Right atrium auricular region (tissue), 2 donors: ENCODE measurements around the gene SPOP. TPM values are rescaled to one million over a fixed set of nuclear protein-coding genes. Genes with fewer than 3 reads are reported as not detected.

Experiments used
- DNase-seq: peaks from one replicate; pipeline ENCODE4 v3.0.0-alpha.2; 2019; ENCODE audit warnings: low spot score
- H3K27ac ChIP-seq, 2 donors: fragments of 200-600 bp; sonication (generic); 1 replicate in 1 of 2; 2 replicates in 1 of 2; pipeline ENCODE4 v1.5.1; 2016 to 2019
- H3K27me3 ChIP-seq, 2 donors: fragments of 200-600 bp; sonication (generic); one replicate each; pipeline versions ENCODE4 v1.5.1 to v1.6.0; 2017 to 2019
- H3K36me3 ChIP-seq: fragments of 200-600 bp; sonication (generic); one replicate; pipeline ENCODE4 v1.5.1; 2016
- H3K4me1 ChIP-seq, 2 donors: fragments of 200-600 bp; sonication (generic); one replicate each; pipeline versions ENCODE4 v1.5.1 to v1.6.0; 2017 to 2019
- H3K4me3 ChIP-seq, 2 donors: fragments of 200-600 bp; sonication (generic); 1 replicate in 1 of 2; 2 replicates in 1 of 2; pipeline ENCODE4 v1.5.1; 2017 to 2019; ENCODE audit warnings: mild to moderate bottlenecking in 1 of 2, moderate library complexity in 1 of 2
- H3K9me3 ChIP-seq, 2 donors: fragments of 200-600 bp; sonication (generic); one replicate each; pipeline ENCODE4 v1.5.1; 2019
- CTCF ChIP-seq, 2 donors: fragments of 200-600 bp; sonication (generic); IDR thresholded peaks; one replicate each; pipeline ENCODE4 v1.5.1; 2019; ENCODE audit warnings: antibody characterized with exemption in 2 of 2
- total RNA-seq, 2 donors: library from RNA; depleted of rRNA; stranded (reverse); fragments of >200 nt; gene quantifications; one replicate each; pipeline ENCODE4 v1.1.0, GENCODE V29; 2016

SPOP gene
- total RNA-seq, 2 donors from 2014 or later: 40.9 to 71.8 TPM

GRCh38 chr17:49576088-49576916, 101.6 kb downstream of the SPOP start:
- Histone ChIP-seq H3K27ac (peak overlapping the region; percentile 78 to 85), H3K4me1 (peaks cover 0 to 45% of the 10 kb centered on the region in 2 donors), H3K36me3 (no peaks in the 10 kb centered on the region), H3K27me3 (no peaks in the 10 kb centered on the region), H3K4me3 (peak overlapping the region; percentile 68 to 76), H3K9me3 (no peaks in the 10 kb centered on the region)
- no peak for TF ChIP-seq CTCF (IDR thresholded peaks at IDR 0.05)
- DNase-seq: no peak

- Histone ChIP-seq H3K27me3 (no peaks in the 10 kb centered on the region), H3K4me3 (peak within 1 kb of the TSS; percentile 68 to 76), H3K4me1 (peaks cover 0 to 39% of the 10 kb centered on the region in 2 donors), H3K9me3 (no peaks in the 10 kb centered on the region), H3K27ac (peak within 1 kb of the TSS; percentile 78 to 85), H3K36me3 (no peaks in the 10 kb centered on the region)
- peak; percentile 65 to 80 for TF ChIP-seq CTCF (IDR thresholded peaks at IDR 0.05)
- peak; percentile 67 for DNase-seq
These were observed 102.2 kb downstream of the SPOP start, which contains the start of gene NXPH3 for GRCh38 chr17:49575679-49576087. TSS of gene NXPH3 (plus strand) at chr17:49575871. CDS start at chr17:49576220, 349 bp downstream.

GRCh38 chr17:49574945-49575678, 102.8 kb downstream of the SPOP start:
- Histone ChIP-seq H3K4me1 (peaks cover 0 to 41% of the 10 kb centered on the region in 2 donors), H3K4me3 (peak overlapping the region; percentile 68 to 76), H3K9me3 (no peaks in the 10 kb centered on the region), H3K27ac (peak overlapping the region; percentile 71 to 85), H3K27me3 (no peaks in the 10 kb centered on the region), H3K36me3 (no peaks in the 10 kb centered on the region)
- no peak for TF ChIP-seq CTCF (IDR thresholded peaks at IDR 0.05)
- DNase-seq: no peak

GRCh38 chr17:49574323-49574781, 103.5 kb downstream of the SPOP start:
- DNase-seq: no peak
- Histone ChIP-seq H3K27ac (peak overlapping the region; percentile 71 to 85), H3K4me1 (peaks cover 0 to 49% of the 10 kb centered on the region in 2 donors)

More at GRCh38 chr17:49574323-49574781, 103.5 kb downstream of the SPOP start:
- Histone ChIP-seq H3K9me3 (no peaks in the 10 kb centered on the region), H3K27me3 (no peaks in the 10 kb centered on the region), H3K36me3 (no peaks in the 10 kb centered on the region), H3K4me3 (no peak overlapping the region)
- no peak for TF ChIP-seq CTCF (IDR thresholded peaks at IDR 0.05)
